HG02981 (cell line): ENCODE results near the gene TSPAN17.
A peak's percentile ranks its signal among the peaks of the same experiment; 100 is the strongest.
"Not testable (repeated sequence)": the region's sequence is repeated elsewhere in the genome, so short reads cannot be mapped to it uniquely, and the experiment has no call there.

ENCODE experiments used
- ATAC-seq: cut with Tn5 transposase; IDR thresholded peaks from one replicate; pipeline ENCODE4 v1.9.1; 2021; ENCODE audit warnings: mild to moderate bottlenecking, moderate library complexity; ENCODE audit not compliant: unreplicated experiment

The TSPAN17 gene

GRCh38 chr5:176647030-176647842, at the start of gene TSPAN17:
TSS of gene TSPAN17 (plus strand) at chr5:176647484. CDS start at chr5:176647616, 132 bp downstream.
- ATAC-seq: peak; percentile 91

GRCh38 chr5:176599749-176600430, 47.4 kb upstream of the TSPAN17 start:
- not testable (repeated sequence) for ATAC-seq

- no peak for ATAC-seq
Observed at GRCh38 chr5:176601901-176602482, 45.3 kb upstream of the TSPAN17 start.

- no peak for ATAC-seq
Observed at GRCh38 chr5:176603091-176603490, 44.2 kb upstream of the TSPAN17 start.

- no peak for ATAC-seq
Observed at GRCh38 chr5:176606032-176606431, 41.3 kb upstream of the TSPAN17 start.

GRCh38 chr5:176606875-176607274, 40.4 kb upstream of the TSPAN17 start:
- ATAC-seq: no peak

- no peak for ATAC-seq
Observed at GRCh38 chr5:176608142-176608705, 39.1 kb upstream of the TSPAN17 start.

- ATAC-seq: peak; percentile 24
Observed at GRCh38 chr5:176608937-176609723, 38.2 kb upstream of the TSPAN17 start.

- peak; percentile 69 for ATAC-seq
Observed at GRCh38 chr5:176609724-176610434, 37.4 kb upstream of the TSPAN17 start, which contains the start of gene GPRIN1. TSS of gene GPRIN1 (minus strand) at chr5:176610156. CDS start at chr5:176599834, 10,322 bp downstream.

- no peak for ATAC-seq
Observed at GRCh38 chr5:176610435-176610773, 36.9 kb upstream of the TSPAN17 start.

- ATAC-seq: no peak
Observed at GRCh38 chr5:176611435-176611834, 35.8 kb upstream of the TSPAN17 start.

- ATAC-seq: no peak
Observed at GRCh38 chr5:176612008-176612407, 35.3 kb upstream of the TSPAN17 start.

- no peak for ATAC-seq
Observed at GRCh38 chr5:176612855-176613254, 34.4 kb upstream of the TSPAN17 start.

GRCh38 chr5:176614805-176615478, 32.3 kb upstream of the TSPAN17 start:
- ATAC-seq: no peak

GRCh38 chr5:176616511-176616910, 30.8 kb upstream of the TSPAN17 start:
- no peak for ATAC-seq

GRCh38 chr5:176618783-176619182, 28.5 kb upstream of the TSPAN17 start:
- no peak for ATAC-seq

- ATAC-seq: peak; percentile 88
Observed at GRCh38 chr5:176619203-176619568, 28.1 kb upstream of the TSPAN17 start.

GRCh38 chr5:176619569-176620332, 27.5 kb upstream of the TSPAN17 start:
- no peak for ATAC-seq
